ENCODE data around the gene KCNIP3. TPM values are rescaled to one million over a fixed set of nuclear protein-coding genes. Genes with fewer than 3 reads are reported as not detected.

KCNIP3 gene
- total RNA-seq, result under 0.01 and 0.51 TPM in 2 replicates

GRCh38 chr2:95296880-95297487 is at the start of gene KCNIP3:
TSS of gene KCNIP3 (plus strand) at chr2:95297347. CDS start at chr2:95297439, 92 bp downstream.
- no peak within 1 kb of the TSS for H3K4me3 ChIP-seq (ENCODE audit: low read depth, low read length)
- no peak for DNase-seq (ENCODE audit: low read depth)
- H3K36me3 ChIP-seq (ENCODE audit: control insufficient read depth, insufficient read depth, low read length), result no peaks in the 10 kb centered on the region
- no peak for FAIRE-seq
- H3K27me3 ChIP-seq (ENCODE audit: control insufficient read depth, insufficient read depth, low read length), result peaks cover 15% of the 10 kb centered on the region
- TF ChIP-seq, protein P1, sequence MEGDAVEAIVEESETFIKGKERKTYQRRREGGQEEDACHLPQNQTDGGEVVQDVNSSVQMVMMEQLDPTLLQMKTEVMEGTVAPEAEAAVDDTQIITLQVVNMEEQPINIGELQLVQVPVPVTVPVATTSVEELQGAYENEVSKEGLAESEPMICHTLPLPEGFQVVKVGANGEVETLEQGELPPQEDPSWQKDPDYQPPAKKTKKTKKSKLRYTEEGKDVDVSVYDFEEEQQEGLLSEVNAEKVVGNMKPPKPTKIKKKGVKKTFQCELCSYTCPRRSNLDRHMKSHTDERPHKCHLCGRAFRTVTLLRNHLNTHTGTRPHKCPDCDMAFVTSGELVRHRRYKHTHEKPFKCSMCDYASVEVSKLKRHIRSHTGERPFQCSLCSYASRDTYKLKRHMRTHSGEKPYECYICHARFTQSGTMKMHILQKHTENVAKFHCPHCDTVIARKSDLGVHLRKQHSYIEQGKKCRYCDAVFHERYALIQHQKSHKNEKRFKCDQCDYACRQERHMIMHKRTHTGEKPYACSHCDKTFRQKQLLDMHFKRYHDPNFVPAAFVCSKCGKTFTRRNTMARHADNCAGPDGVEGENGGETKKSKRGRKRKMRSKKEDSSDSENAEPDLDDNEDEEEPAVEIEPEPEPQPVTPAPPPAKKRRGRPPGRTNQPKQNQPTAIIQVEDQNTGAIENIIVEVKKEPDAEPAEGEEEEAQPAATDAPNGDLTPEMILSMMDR (IDR thresholded peaks at IDR 0.05; ENCODE audit: insufficient read depth, low read length, severe bottlenecking), result no peak

GRCh38 chr2:95258271-95258670 is 38.9 kb upstream of the KCNIP3 start:
- Histone ChIP-seq H3K36me3 (ENCODE audit: control insufficient read depth, insufficient read depth, low read length) (no peaks in the 10 kb centered on the region), H3K27me3 (ENCODE audit: control insufficient read depth, insufficient read depth, low read length) (no peaks in the 10 kb centered on the region), H3K4me3 (ENCODE audit: low read depth, low read length) (no peak overlapping the region)
- no peak for DNase-seq (ENCODE audit: low read depth)
- TF ChIP-seq, protein P1 (IDR thresholded peaks at IDR 0.05; ENCODE audit: insufficient read depth, low read length, severe bottlenecking), result no peak
- FAIRE-seq, result no peak

DNA sequence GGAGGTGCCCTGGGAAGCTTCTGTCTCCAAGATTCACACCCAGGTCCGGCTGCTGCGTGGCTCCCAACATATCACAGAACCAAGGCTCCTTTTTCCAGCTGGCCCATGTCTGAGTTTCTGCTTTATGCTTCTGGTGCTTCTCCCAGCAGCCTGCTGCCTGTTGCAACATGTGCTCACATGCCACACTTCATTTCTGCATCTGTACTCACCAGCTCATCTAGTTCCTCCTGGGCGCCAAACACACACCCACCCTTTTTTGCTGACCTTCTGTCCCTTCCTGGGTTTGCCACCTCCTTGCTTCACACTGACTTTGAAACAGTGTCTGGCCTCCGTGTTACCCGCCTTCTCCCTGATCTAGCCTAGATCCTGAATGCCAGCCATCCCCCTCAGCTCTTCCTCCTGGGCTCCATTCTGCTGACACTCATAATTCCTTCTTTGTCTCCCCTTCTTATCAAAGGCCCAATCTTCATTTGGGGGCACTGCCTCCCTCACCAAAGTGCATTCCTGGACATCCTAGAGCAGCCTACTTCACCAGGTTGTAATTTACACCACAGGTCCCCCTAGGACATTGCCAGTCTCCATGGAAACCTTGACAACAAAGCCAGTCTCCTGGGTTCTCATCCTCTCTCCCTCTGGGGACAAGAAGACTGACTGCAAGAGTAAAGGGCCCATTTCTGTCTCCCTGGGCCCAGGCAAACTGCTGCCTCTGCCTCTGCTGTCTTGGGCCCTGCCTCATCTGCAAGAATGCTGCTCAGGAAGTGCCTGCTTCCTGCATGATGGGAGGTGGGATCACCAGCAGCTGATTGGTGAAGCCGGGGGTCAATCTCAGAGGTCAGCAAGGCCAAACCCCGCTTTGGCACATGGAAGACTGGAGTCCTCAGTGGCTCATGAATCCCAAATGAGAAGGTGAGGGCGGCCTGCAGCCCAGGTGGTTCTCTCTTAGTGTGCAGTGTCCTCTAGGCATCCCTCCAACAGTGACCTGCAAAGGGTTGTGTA is 36.8 kb upstream of the KCNIP3 start:
- FAIRE-seq (peak; percentile 99), DNase-seq (ENCODE audit: low read depth) (peak; percentile 96)
- TF ChIP-seq, protein P1 (IDR thresholded peaks at IDR 0.05; ENCODE audit: insufficient read depth, low read length, severe bottlenecking), result no peak
- Histone ChIP-seq H3K4me3 (ENCODE audit: low read depth, low read length) (no peak overlapping the region), H3K27me3 (ENCODE audit: control insufficient read depth, insufficient read depth, low read length) (no peaks in the 10 kb centered on the region), H3K36me3 (ENCODE audit: control insufficient read depth, insufficient read depth, low read length) (no peaks in the 10 kb centered on the region)

DNA sequence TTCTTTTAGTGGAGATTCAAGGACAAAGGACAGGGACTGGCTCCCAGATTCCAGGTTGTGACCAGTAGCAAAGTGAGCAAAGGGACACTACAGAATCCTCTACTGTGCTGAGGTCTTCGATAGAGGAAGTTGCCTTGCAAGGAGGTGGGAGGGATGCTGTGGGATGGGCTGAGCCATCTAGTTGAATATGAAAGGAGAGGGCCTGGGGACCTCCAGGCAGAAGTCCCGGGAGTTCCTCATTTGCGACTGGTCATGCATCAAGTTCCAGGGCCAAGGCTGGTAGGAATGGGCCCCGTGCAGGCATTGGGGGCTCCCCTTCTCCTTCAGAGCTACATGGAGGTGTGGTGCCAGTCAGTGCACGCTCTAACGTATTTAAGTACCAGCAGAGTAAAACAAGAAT is 35.5 kb upstream of the KCNIP3 start:
- FAIRE-seq (no peak), DNase-seq (ENCODE audit: low read depth) (no peak)
- TF ChIP-seq, protein P1 (IDR thresholded peaks at IDR 0.05; ENCODE audit: insufficient read depth, low read length, severe bottlenecking), result no peak

GRCh38 chr2:95262896-95263542 is 34.1 kb upstream of the KCNIP3 start:
- DNase-seq (ENCODE audit: low read depth) (peak; percentile 76), FAIRE-seq (no peak)
- Histone ChIP-seq H3K4me3 (ENCODE audit: low read depth, low read length) (no peak overlapping the region), H3K27me3 (ENCODE audit: control insufficient read depth, insufficient read depth, low read length) (no peaks in the 10 kb centered on the region), H3K36me3 (ENCODE audit: control insufficient read depth, insufficient read depth, low read length) (no peaks in the 10 kb centered on the region)
- TF ChIP-seq, protein P1 (IDR thresholded peaks at IDR 0.05; ENCODE audit: insufficient read depth, low read length, severe bottlenecking), result no peak

More for the DNA sequence above, 35.5 kb upstream of the KCNIP3 start:
- Histone ChIP-seq H3K36me3 (ENCODE audit: control insufficient read depth, insufficient read depth, low read length) (no peaks in the 10 kb centered on the region), H3K27me3 (ENCODE audit: control insufficient read depth, insufficient read depth, low read length) (no peaks in the 10 kb centered on the region), H3K4me3 (ENCODE audit: low read depth, low read length) (no peak overlapping the region)

All from bronchial epithelial cell (primary cell).